ENCODE data around the gene INAFM2.

INAFM2 gene

DNA sequence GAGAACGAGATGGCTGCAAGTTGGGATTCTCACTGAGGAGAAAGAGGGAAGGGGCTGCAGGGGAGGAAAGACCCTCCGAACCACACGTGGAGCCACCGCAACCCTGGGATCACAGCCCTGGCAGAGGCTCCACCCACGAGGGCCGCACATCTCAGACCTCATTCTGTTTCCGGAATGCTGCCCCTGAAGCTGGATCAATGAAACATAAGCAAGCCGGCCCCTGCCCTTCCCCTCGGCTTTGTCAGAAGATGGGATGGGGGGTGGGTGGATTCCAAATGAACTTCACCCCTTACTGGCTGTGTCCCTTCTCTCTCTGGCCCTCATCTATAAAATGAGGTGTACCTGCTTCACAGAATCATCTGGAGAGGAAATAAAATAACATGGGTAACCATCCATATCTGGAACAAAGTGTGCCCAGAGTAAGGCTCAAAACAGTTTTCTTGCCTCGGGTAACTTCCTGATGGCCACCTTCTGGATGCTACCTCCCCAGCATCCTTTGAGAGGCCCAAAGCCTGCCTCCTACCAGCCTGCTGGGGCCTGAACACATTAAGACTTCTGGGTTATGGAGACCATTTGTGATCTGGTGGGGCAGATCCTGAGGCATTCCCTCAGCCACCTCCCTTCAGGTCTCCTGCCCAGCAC lies 21.9 kb downstream of the INAFM2 start:
- DNase-seq, result no peak

DNA sequence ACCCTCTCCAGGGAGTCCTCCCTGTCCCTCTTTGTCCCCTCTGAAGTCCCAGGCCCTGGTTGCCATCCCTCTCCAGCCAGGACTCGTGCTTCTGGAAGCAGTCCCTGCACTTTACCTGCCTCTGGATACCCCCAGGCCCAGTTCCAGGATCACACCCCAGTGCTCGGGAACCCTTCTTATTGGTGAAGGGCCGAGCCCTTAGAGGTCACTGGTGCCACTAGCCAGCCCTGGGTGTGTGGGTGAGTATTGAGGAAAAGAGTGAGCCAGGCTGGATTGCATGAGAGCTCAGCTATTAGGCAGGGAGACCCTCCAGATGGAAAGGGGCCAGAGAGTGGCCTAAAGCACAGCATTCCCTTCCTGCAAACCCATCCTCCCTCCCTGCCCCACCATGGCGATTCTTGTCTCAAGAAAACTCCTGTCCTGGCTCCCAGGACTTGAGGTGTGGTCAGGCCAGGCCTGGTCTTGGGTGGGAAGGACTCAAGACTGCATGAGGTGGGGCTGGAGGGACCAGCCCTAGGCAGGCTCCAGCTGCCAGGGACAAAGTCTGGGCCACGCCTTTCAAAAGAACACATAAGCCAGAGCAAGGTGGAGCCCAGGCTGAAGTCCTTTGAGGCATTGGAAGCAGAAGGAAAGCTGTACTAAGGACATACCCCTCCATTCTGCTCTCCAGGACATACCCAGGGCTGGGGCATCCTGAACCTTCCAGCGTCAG lies 22.5 kb downstream of the INAFM2 start:
- no peak for DNase-seq

DNA sequence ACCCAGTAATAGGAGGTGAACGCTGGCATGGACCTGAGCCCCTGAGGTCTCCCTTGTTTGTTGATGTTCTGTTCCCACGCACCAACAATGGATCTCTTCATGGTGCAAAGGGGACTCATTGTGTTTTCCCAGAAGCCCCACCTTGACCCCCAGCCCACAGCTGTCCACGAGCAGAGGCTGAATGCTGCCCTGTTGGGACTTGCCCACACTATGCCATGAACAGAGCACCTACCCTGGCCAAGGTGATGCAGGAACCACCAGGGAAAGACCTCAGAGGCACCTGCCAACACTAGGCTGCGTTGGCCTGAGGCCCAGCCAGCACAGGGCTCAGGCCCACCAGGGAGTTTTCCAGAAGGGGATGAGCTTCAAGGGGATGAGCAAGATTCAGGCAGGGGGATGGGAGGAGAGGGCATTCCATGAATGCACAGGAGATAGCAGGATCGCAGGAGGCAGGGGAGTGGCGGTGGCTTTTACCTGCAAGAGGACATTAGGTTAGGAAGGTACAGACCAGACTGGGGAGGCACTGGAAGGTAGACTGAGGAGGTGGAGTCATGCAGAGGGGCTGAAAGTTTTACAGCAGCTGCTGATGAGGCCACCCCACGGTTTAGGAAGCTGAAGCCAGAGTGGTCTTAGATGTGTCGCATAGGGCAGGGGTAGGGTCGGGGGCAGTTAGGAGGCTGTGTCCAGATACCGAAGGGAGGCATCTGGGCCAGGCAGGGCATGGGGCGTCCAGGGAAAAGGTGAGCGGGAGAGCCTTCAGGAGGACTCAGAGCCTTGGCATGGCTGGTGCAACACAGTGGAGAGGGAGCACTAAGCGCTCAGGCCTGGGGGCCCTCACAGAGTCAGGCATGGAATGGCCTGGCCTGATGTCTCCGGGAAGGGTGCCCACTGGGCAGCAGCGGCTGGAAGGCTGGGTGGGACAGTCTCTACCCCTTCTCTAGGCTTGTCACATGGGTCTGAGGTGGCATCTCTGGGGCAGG lies 23.4 kb downstream of the INAFM2 start:
- DNase-seq, result no peak

DNA sequence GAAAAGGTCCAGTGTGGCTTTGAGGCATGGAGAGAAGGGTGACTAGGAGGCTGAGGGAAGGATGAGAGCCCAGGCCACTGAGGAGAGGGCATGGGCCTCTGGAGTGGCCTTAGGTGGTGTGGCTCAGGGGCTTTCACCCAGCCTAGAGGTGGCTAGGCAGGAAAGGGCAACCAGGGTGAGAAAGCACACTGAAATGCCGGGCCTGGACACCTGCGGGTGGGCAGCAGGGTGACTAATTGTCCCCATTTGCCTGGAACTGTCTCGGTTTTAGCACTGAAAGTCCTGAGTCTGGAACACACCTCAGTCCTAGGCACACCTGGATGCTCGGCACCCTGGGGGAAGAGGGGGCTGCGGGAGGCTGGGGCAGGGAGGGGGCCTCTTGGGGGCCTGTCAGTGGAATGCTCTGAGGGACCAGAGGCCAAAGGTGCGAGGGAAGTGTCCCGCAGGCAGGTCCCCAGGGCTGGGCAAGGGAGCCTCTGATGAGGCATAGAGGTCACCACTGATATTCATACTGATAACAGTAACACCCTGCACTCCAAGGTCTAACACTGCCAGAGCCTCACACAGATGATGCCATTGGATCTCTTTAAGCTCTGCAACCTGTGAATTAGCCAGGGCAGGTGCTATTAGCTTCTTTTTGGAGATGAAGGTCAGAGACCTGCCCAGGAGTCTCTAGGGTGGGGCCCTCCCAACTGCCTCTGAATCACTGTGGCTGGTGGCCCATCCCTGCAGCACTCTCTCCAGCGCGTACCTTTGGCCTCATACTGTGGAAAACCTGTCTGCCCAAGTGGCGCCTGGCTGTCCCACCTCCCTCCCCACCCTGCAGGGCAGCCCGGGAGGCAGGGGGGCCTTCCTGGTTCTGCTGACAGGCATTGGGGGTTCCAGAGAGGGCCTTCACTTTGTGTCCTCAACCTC lies 24.3 kb downstream of the INAFM2 start:
- no peak for DNase-seq

DNA sequence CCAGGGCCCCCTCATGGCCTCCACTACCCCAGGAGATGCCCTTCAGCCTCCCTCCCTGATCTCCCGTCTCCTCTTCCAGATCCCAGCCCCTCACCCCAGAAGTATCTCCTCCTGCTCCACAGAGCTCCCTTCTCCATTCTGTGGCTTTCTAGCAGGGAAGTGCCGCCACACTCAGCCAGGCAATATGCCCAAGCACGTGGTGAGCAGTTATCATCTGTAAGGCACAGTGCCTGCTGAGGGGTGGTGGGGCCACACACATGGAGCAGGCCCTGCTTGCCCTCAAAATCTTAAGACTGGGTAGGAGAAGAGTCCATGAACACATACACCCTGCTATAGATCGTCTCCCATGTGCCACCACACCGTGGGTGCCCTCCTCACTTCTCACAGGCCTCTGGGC lies 25.0 kb downstream of the INAFM2 start:
- no peak for DNase-seq

DNA sequence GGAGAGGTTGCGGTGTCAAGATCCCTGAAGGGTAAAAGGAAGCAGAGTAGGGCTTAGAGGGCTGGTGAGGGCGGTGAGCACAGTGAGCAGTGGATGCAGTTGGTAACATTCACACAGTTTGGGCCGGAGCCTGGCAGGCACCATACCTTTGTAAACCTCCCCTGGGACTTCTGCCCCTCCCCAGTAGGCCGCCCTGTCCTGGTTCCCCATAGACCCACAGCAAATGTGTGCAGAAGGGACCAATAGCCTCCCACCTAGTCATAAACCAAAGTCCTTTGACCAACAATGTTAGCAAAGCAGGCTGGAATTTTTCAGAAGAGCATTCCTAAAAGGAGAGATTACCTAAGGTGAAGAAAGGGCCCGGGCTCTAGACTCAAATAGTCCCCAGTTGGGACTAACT lies 25.7 kb downstream of the INAFM2 start:
- no peak for DNase-seq

DNA sequence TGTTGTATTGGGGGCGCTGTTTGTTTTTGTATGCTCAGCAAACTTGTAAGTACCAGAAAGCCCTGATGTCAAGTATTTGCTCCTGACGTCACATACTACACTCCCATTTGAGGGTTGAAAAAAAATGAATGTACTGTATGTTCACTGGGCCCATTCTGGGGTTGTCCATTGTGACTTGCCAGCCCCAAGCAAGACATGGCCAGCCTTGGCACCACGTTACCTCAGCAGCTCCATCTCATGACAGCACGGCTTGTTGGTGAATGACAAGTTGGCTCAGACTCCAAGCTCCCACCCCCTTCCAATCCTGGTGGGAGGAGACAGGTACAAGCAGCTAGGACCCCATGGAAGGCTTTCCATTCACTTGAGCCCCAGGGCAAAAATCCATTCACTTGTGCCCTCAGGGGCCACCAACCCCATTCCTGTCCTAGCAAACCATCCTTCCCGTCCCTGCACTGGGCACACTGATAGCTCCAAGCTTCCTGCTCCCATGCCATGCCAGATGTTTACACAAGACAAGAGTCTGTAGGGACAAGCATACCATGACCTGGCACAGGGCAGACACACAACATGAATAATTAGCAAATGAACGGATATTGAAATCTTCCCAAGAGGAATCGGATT lies 28.9 kb downstream of the INAFM2 start:
- no peak for DNase-seq

DNA sequence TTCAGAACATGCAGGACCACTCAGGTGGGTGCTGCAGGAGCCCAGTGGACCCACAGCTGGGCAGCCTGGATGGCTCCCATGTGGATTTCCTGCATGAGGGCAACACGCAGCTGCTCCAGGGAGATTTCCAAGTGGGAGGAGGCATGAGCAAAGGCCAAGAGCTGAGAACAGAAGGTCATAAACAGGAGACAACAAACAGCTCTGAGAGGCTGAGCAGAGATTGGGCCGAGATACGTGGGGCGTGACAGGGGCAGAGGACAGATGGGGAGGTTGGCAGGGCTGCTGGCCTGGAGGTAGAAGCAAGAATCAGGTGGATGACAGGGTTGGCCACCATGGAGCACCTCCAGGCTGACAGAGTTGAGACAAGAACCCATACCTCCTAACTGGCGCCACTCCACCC lies 30.2 kb downstream of the INAFM2 start:
- DNase-seq, result no peak

DNA sequence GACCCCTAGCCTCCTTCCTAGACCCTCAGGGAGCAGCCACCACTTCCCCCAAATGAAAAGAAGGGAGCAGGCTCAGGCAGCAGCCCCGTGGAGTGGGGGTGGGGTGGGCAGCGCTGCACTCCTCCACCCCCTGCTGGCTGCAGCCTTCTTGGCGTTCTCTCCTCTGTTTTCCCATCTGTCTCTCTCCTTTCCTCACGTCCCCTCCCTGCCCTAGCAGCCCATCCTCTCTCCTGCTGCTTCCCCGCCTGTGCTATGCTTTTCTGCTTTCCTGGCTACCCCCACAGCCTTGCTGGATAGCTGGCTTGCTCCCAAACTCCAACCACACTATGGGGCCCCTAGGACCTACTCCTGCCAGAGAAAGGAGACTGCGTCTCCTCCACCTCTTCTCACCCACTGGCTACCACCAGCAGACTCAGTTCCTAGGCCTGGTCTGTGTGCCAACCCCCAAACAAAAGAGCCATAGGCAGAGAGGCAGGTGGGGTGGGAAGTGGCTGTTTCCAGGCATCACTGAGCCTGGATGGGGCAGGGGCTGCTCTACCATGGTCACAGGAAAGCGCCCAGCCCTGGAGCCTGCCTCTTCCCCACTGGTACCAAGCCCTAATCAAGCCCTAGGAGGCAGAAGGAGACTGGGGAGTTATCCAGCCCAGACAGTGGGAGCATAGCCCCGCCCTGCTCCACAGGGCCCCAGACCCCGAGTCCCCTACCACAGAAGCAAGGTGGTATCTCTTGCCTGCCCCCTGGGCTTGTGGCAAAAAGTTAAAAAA lies 31.1 kb downstream of the INAFM2 start:
- DNase-seq, result no peak

DNA sequence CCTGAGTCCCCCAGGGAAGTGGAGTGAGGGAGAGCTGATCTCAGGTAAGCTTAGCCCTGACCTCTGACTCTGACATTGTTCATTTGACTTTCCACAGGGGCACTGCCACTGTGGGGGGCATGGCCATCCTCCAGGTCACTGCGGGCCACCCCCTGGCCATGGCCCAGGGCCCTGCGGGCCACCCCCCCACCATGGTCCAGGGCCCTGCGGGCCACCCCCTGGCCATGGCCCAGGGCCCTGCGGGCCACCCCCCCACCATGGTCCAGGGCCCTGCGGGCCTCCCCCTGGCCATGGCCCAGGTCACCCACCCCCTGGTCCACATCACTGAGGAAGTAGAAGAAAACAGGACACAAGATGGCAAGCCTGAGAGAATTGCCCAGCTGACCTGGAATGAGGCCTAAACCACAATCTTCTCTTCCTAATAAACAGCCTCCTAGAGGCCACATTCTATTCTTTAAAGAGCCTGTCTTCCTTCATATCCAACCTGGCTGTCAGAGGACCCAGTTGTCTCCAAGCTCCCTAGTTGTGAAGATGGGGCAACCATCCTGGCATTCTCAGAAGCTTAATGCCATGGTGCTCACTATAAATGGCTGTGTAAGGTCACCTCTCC lies 32.6 kb downstream of the INAFM2 start:
- DNase-seq, result no peak

DNA sequence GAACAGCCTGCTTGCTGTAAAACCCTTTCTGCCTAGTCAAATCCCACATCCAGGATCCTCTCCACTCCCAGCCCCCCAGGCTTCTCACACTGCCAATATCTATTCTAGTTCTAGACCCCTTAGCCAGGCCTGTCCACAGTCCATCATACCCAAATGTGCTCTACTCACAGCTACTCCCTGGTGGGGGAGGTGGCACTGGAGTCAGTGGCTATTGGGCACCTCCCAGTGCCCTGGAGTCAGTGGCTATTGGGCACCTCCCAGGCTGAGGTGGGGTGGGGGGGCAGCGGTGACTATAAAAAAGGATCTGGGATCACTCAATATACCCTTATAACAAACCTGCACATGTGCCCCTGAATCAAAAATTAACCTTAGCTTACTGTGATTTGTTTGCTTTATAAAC lies 33.8 kb downstream of the INAFM2 start:
- no peak for DNase-seq

DNA sequence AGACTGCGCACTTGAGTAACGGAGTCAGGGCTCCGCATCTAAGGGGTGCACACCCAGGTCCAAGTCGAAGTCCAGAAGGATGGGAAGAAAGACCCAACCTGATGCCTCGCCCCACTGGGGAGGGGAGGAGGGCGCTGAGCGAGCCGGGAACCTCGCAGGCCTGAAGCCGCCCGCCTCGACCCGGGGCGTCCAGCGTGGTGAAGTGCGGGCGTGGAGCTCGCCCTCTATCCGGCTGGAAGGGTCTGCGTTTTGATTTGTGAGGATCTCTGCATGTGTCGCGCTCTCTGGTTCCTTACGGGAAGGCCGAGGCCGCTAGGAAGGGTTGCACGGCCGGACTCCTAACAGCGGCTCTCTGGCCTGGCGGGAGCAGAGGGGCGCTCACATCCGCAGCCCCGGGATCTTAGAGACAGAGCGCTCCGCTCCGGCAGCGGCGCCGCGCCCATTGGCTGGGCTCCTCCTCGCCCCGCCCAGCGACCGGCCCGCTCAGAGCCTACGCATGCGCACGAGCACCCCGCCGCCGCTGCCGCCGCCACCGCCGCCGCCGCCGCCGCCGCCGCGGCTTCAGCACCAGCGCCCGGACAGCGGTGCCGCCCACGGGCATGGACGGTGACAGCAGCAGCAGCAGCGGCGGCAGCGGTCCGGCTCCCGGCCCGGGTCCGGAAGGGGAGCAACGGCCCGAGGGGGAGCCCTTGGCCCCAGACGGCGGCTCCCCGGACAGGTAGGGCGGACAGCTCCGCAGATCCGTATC lies 34.4 kb downstream of the INAFM2 start, which contains the start of gene DISP2:
TSS of gene DISP2 (plus strand) at position 497 of the 748 bp plus-strand sequence. CDS start at position 600, 103 bp downstream.
- peak; percentile 94 for DNase-seq

DNA sequence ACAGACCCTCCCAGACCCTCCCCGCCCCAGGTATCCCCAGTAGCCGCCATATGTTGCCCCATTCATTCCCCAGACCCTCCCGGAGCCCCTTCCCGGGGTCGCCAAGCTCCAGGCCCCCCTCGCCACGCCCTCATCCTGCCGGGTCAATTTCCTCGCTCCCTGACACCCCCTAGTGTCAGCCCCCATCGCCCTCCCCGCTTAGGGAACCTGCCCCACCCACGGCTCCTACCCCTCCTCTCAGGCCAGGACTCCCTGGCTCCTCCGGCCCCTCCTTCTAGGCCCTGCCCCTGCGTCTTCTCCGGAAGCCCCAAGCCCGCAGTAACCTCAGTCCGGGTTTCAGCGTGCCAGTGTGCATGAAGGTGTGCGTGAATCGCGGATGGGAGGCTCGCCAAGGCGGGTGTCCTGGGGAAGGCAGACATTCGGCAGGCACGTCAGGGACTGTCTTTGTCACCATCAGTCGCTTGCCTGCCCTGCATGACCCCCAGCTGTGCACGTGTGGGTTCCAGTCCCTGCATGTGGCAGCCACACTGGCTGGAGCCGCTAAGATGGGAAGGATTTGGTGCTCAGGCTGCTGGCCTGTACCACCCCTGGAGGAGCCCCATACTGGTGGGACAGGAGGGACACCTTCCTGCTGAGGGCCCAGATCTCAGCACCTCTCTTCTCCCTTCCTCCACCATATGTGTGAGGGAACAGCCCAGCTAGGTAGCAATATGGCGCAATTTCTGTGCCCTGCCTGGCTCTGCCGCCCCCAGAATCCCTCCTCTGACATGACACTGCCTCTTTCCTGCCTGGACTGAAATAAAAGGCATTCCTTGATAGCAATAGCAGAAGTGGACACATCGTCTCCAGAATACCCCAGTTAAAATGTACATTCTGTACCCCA lies 35.2 kb downstream of the INAFM2 start:
- no peak for DNase-seq

DNA sequence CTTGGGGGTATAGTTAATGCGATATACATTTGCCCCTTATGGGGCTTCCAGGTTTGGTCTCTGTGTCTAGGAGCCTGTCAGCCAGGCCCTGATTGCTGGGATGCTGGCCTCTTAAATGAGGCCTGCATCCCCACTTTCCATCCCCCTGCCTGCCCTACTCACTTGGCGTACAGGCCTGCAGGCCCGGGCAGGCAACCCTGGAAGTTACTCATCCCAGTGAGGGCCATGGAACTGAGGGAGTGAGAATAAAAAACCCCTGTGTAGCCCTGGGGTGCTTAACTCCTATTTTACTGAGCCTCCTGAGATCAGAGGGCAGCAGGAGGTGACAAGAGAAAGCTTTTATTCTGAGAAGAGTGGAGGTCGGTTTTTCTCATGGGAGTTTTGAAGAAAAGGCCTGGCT lies 36.5 kb downstream of the INAFM2 start:
- no peak for DNase-seq

DNA sequence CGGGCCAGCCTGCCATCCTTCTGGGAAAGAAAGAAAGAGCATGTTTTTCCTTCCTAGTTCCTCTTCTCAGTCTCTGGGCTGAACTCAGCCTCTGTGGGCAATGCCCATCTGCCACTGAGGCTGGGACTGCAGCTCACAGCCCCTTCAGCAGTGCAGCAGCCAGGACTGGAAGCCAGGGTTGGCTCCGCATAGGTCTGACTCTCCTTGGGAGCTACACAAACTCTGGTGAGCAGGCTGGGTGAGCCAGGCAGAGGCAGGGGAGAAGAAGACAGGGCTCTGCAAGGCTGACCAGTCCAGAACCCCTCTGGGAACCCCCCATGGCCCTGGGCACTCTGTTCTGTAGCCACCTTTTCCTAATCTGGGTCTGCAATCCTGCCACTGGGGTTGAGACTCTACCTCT lies 38.1 kb downstream of the INAFM2 start:
- DNase-seq, result no peak

DNA sequence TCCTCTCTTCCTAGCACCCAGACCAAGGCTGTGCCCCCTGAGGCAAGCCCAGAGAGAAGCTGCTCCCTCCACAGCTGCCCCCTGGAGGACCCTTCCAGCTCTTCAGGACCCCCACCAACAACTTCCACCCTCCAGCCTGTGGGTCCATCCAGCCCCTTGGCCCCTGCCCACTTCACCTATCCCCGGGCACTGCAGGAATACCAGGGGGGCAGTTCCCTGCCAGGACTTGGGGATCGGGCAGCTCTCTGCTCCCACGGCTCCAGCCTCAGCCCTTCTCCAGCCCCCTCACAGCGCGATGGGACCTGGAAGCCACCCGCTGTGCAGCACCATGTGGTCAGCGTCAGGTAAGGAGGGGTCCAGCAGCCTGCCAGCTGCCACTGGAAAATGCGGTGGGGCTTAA lies 40.1 kb downstream of the INAFM2 start:
- DNase-seq, result no peak

DNA sequence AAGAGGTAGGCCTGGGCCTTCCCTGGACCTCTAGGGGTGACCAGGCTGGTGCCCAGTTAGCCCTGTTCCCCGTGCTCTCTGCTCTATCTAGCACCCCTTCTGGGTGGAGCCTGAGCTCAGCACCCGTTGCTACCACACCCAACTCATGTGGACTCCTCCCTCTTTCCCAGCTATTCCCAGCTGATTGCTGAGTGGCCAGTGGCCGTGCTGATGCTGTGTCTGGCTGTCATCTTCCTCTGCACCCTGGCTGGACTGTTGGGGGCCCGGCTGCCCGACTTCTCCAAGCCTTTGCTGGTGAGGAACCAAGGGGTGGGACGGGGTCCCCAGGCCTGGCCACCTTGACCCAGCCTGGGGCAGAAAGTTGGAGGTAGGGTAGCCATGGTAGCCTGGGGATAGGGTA lies 40.8 kb downstream of the INAFM2 start:
- no peak for DNase-seq

DNA sequence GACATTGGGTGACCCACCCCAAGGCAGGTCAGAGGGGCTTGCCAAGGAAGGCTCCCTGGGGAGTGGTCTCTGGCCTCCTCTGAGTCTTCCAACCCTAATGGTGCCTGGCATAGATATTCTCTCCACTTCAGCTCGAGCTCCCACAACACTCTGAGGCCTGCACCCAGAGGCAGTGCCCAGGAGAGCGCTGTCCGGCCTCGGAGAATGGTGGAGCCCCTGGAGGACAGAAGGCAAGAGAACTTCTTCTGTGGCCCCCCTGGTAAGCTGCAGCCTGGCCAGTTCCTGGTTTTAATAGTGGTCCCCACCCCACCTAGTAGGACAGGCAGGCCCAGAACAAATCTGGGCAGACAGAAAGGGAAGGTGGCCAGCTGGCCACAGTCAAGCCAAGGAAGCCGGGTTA lies 41.5 kb downstream of the INAFM2 start:
- no peak for DNase-seq

Measured in femur (tissue), 1 donor.